ENCODE results near the gene TTC17. TPM values are rescaled to one million over a fixed set of nuclear protein-coding genes. Genes with fewer than 3 reads are reported as not detected.
"Not testable (repeated sequence)": the region's sequence is repeated elsewhere in the genome, so short reads cannot be mapped to it uniquely, and the experiment has no call there.

The TTC17 gene
- polyA plus RNA-seq, 1 donor (not counting 4 experiments of a cell fraction or from before 2014, with no cell fraction given): 53.4 TPM

DNA sequence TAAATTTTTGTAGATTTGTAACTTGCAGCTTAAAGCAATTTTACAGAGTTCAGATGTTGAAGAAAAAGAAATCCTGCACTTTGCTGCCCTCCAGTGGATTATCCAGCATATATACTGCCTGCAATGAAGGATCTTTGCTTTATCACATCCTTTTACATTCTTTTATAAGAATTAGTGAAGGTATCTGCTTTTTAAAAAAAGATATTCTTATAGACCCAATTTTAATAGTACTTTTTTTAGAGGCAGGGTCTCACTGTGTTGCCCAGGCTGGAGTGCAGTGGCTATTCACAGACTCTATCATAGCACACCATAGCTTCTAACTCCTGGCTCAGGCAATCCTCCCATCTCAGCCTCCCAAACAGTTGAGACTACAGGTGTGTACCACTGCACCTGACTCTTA is 60.7 kb downstream of the TTC17 start:
- dilution Hi-C loops (cut with MboI; ENCODE audit: extremely low pct_ligation_motif_present, low sequenced_read_pairs): no loop called here
- no peak overlapping the region for H3K9ac ChIP-seq (ENCODE audit: control insufficient read depth, extremely low read depth, insufficient read depth, low read length)
- H2AFZ ChIP-seq (ENCODE audit: control insufficient read depth, low read length): no peak overlapping the region
- peaks cover 0 to 3% of the 10 kb centered on the region in 2 experiments for H3K36me3 ChIP-seq (ENCODE audit: control insufficient read depth in 2 of 2, extremely low read depth in 1 of 2, insufficient read depth in 2 of 2, low read length in 2 of 2)
- TF ChIP-seq, protein P1, sequence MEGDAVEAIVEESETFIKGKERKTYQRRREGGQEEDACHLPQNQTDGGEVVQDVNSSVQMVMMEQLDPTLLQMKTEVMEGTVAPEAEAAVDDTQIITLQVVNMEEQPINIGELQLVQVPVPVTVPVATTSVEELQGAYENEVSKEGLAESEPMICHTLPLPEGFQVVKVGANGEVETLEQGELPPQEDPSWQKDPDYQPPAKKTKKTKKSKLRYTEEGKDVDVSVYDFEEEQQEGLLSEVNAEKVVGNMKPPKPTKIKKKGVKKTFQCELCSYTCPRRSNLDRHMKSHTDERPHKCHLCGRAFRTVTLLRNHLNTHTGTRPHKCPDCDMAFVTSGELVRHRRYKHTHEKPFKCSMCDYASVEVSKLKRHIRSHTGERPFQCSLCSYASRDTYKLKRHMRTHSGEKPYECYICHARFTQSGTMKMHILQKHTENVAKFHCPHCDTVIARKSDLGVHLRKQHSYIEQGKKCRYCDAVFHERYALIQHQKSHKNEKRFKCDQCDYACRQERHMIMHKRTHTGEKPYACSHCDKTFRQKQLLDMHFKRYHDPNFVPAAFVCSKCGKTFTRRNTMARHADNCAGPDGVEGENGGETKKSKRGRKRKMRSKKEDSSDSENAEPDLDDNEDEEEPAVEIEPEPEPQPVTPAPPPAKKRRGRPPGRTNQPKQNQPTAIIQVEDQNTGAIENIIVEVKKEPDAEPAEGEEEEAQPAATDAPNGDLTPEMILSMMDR (optimal IDR thresholded peaks at IDR 0.05 in 1 of 3, IDR thresholded peaks at IDR 0.05 in 1 of 3, conservative IDR thresholded peaks at IDR 0.05 in 1 of 3; ENCODE audit: extremely low read depth in 1 of 3, insufficient read depth in 2 of 3, low read length in 3 of 3): peak in 2 of 3 experiments; percentile 46 to 58
- TF ChIP-seq EZH2 (IDR thresholded peaks at IDR 0.05; ENCODE audit: low read length): no peak
- FAIRE-seq: no peak
- no peak for DNase-seq (ENCODE audit: low read depth, low spot score)
- H3K9me1 ChIP-seq (ENCODE audit: control insufficient read depth, extremely low read depth, insufficient read depth, low read length): no peaks in the 10 kb centered on the region
- H3K4me3 ChIP-seq (ENCODE audit: control insufficient read depth in 2 of 3, extremely low read depth in 1 of 3, insufficient read depth in 2 of 3, low read depth in 1 of 3, low read length in 3 of 3): no peak overlapping the region
- no peaks in the 10 kb centered on the region for H4K20me1 ChIP-seq (ENCODE audit: control insufficient read depth, extremely low read depth, insufficient read depth, low read length)
- H3K79me2 ChIP-seq (ENCODE audit: control insufficient read depth, insufficient read depth, low read length): no peaks in the 10 kb centered on the region
- H3K27me3 ChIP-seq (ENCODE audit: control insufficient read depth, extremely low read depth, insufficient read depth, low read length): no peaks in the 10 kb centered on the region
- H3K4me1 ChIP-seq (ENCODE audit: control insufficient read depth, extremely low read depth, insufficient read depth, low read length): no peaks in the 10 kb centered on the region
- H3K4me2 ChIP-seq (ENCODE audit: control insufficient read depth, extremely low read depth, insufficient read depth, low read depth, low read length): no peak overlapping the region
- H3K9me3 ChIP-seq (ENCODE audit: control insufficient read depth, low read depth, low read length): no peaks in the 10 kb centered on the region
- H3K27ac ChIP-seq (ENCODE audit: control insufficient read depth, insufficient read depth, low read length): no peak overlapping the region

DNA sequence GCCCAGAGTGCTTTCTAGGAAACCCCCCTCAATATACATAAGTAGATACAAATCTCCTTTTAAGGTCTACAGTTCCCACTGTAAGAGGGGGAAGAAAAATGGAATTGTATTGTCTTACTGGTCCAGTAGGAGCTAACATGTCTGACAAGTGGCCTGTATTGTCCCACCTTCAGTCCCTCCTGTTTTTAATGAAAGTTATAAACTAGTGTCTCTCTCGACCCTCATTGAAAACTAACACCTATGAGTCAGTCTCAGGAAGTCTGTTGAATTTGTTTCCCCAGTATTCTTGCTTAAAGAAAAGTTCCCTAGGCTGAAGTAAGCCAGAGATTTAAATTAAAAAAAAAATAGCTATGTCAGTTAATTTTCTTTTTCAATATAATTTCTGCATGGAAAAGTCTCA is 69.3 kb downstream of the TTC17 start:
- DNase-seq (ENCODE audit: low read depth, low spot score) (no peak), FAIRE-seq (no peak)
- Histone ChIP-seq H3K36me3 (ENCODE audit: control insufficient read depth in 2 of 2, extremely low read depth in 1 of 2, insufficient read depth in 2 of 2, low read length in 2 of 2) (peaks cover 0 to 4% of the 10 kb centered on the region in 2 experiments), H3K4me2 (ENCODE audit: control insufficient read depth, extremely low read depth, insufficient read depth, low read depth, low read length) (no peak overlapping the region), H3K79me2 (ENCODE audit: control insufficient read depth, insufficient read depth, low read length) (no peaks in the 10 kb centered on the region), H3K4me3 (ENCODE audit: control insufficient read depth in 2 of 3, extremely low read depth in 1 of 3, insufficient read depth in 2 of 3, low read depth in 1 of 3, low read length in 3 of 3) (no peak overlapping the region), H2AFZ (ENCODE audit: control insufficient read depth, low read length) (no peak overlapping the region), H3K9ac (ENCODE audit: control insufficient read depth, extremely low read depth, insufficient read depth, low read length) (no peak overlapping the region), H3K9me3 (ENCODE audit: control insufficient read depth, low read depth, low read length) (no peaks in the 10 kb centered on the region), H4K20me1 (ENCODE audit: control insufficient read depth, extremely low read depth, insufficient read depth, low read length) (no peaks in the 10 kb centered on the region), H3K27me3 (ENCODE audit: control insufficient read depth, extremely low read depth, insufficient read depth, low read length) (no peaks in the 10 kb centered on the region), H3K27ac (ENCODE audit: control insufficient read depth, insufficient read depth, low read length) (no peak overlapping the region), H3K4me1 (ENCODE audit: control insufficient read depth, extremely low read depth, insufficient read depth, low read length) (no peaks in the 10 kb centered on the region), H3K9me1 (ENCODE audit: control insufficient read depth, extremely low read depth, insufficient read depth, low read length) (no peaks in the 10 kb centered on the region)
- TF ChIP-seq EZH2 (IDR thresholded peaks at IDR 0.05; ENCODE audit: low read length): no peak
- TF ChIP-seq, protein P1 (optimal IDR thresholded peaks at IDR 0.05 in 1 of 3, IDR thresholded peaks at IDR 0.05 in 1 of 3, conservative IDR thresholded peaks at IDR 0.05 in 1 of 3; ENCODE audit: extremely low read depth in 1 of 3, insufficient read depth in 2 of 3, low read length in 3 of 3): no peak
- dilution Hi-C loops (cut with MboI; ENCODE audit: extremely low pct_ligation_motif_present, low sequenced_read_pairs): no loop called here

DNA sequence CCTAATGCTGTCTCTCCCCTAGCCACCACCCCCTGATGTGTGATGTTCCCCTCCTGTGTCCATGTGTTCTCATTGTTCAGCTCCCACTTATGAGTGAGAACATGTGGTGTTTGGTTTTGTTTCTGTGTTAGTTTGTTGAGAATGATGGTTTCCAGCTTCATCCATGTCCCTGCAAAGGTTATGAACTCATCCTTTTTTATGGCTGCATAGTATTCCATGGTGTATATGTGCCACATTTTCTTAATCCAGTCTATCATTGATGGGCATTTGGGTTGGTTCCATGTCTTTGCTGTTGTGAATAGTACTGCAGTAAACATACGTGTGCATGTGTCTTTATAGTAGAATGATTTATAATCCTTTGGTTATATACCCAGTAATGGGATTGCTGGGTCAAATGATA is 72.2 kb downstream of the TTC17 start:
- H3K9me3 ChIP-seq (ENCODE audit: control insufficient read depth, low read depth, low read length); H3K36me3 ChIP-seq (ENCODE audit: control insufficient read depth in 2 of 2, extremely low read depth in 1 of 2, insufficient read depth in 2 of 2, low read length in 2 of 2); H3K9ac ChIP-seq (ENCODE audit: control insufficient read depth, extremely low read depth, insufficient read depth, low read length); H4K20me1 ChIP-seq (ENCODE audit: control insufficient read depth, extremely low read depth, insufficient read depth, low read length); dilution Hi-C loops (cut with MboI; ENCODE audit: extremely low pct_ligation_motif_present, low sequenced_read_pairs); H3K27ac ChIP-seq (ENCODE audit: control insufficient read depth, insufficient read depth, low read length); H3K4me3 ChIP-seq (ENCODE audit: control insufficient read depth in 2 of 3, extremely low read depth in 1 of 3, insufficient read depth in 2 of 3, low read depth in 1 of 3, low read length in 3 of 3); H3K4me2 ChIP-seq (ENCODE audit: control insufficient read depth, extremely low read depth, insufficient read depth, low read depth, low read length); H3K4me1 ChIP-seq (ENCODE audit: control insufficient read depth, extremely low read depth, insufficient read depth, low read length); H3K9me1 ChIP-seq (ENCODE audit: control insufficient read depth, extremely low read depth, insufficient read depth, low read length); DNase-seq (ENCODE audit: low read depth, low spot score); H2AFZ ChIP-seq (ENCODE audit: control insufficient read depth, low read length); H3K79me2 ChIP-seq (ENCODE audit: control insufficient read depth, insufficient read depth, low read length); H3K27me3 ChIP-seq (ENCODE audit: control insufficient read depth, extremely low read depth, insufficient read depth, low read length); FAIRE-seq: not testable (repeated sequence)
